ENCODE measurements around the gene DLG2. TPM values are rescaled to one million over a fixed set of nuclear protein-coding genes. Genes with fewer than 3 reads are reported as not detected.

DLG2 gene
- total and polyA plus RNA-seq, 2 of the 8 experiments (the other 6 are each of a cell fraction or from before 2014, with no cell fraction given) = 1.7 to 14.3 TPM

- H3K23me2 ChIP-seq (ENCODE audit: low read depth, low read length) = no peaks in the 10 kb centered on the region
- H3K4ac ChIP-seq (replicated peaks; ENCODE audit: insufficient read length, low read depth, low read length) = no peak overlapping the region
- H3K56ac ChIP-seq (replicated peaks; ENCODE audit: insufficient read length, low read depth, low read length) = no peak overlapping the region
- H3K18ac ChIP-seq (ENCODE audit: extremely low read depth, low read length) = no peak overlapping the region
- H4K20me1 ChIP-seq (replicated peaks in 1 of 2; ENCODE audit: control insufficient read depth in 1 of 2, insufficient read depth in 2 of 2, low read length in 2 of 2) = no peaks in the 10 kb centered on the region
- CTCF ChIA-PET (ENCODE audit: partially characterized antibody) = interaction anchor here (0.9 kb wide), 1 partner anchor 16 kb away, joined by 3 read pairs; no protein-coding TSS in a partner anchor
- H2BK5ac ChIP-seq (ENCODE audit: low read depth, low read length) = no peak overlapping the region
- POLR2A ChIA-PET (ENCODE audit: partially characterized antibody) = no interaction called here
- H3K4me3 ChIP-seq (ENCODE audit: extremely low read depth in 1 of 4, insufficient read depth in 2 of 4, low read depth in 3 of 4, low read length in 4 of 4) = no peak overlapping the region
- H2BK20ac ChIP-seq (ENCODE audit: low read length) = no peak overlapping the region
- no peaks in the 10 kb centered on the region for H3K36me3 ChIP-seq (ENCODE audit: control insufficient read depth in 2 of 4, insufficient read depth in 4 of 4, low read length in 3 of 4)
- no peak overlapping the region for H2AFZ ChIP-seq (ENCODE audit: low read length)
- H2BK15ac ChIP-seq (ENCODE audit: low read length) = no peak overlapping the region
- H3K79me2 ChIP-seq (ENCODE audit: control insufficient read depth in 1 of 2, insufficient read depth in 2 of 2, low read length in 2 of 2) = no peaks in the 10 kb centered on the region
- H3K9ac ChIP-seq (replicated peaks in 1 of 4; ENCODE audit: extremely low read depth in 1 of 4, low read depth in 3 of 4, low read length in 3 of 4) = no peak overlapping the region
- FAIRE-seq = no peak
- no peak for DNase-seq (ENCODE audit: low read depth in 1 of 2, low spot score in 2 of 2)
- H3K4me1 ChIP-seq (replicated peaks in 1 of 4; ENCODE audit: control insufficient read depth in 3 of 4, insufficient read depth in 4 of 4, low read length in 3 of 4) = no peaks in the 10 kb centered on the region
- H2AK5ac ChIP-seq (ENCODE audit: low read depth, low read length) = no peak overlapping the region
- no peak overlapping the region for H2BK12ac ChIP-seq (ENCODE audit: low read depth, low read length)
- H2BK120ac ChIP-seq (replicated peaks; ENCODE audit: low read depth, low read length) = no peak overlapping the region
- H4K5ac ChIP-seq (ENCODE audit: insufficient read length, low read depth, low read length) = no peak overlapping the region
- H3K79me1 ChIP-seq (ENCODE audit: low read depth, low read length) = no peaks in the 10 kb centered on the region
- no peak overlapping the region for H3K27ac ChIP-seq (ENCODE audit: low read depth, low read length)
- no peak overlapping the region for H4K91ac ChIP-seq (replicated peaks; ENCODE audit: insufficient read length, low read length)
- no peak overlapping the region for H3K14ac ChIP-seq (ENCODE audit: insufficient read length)
- WGBS, 2 experiments (ENCODE audit: extremely low coverage in 1 of 2, insufficient coverage in 1 of 2, insufficient read length in 1 of 2, insufficient replicate concordance in 2 of 2, low coverage in 1 of 2, low lambda C conversion rate in 2 of 2, missing lambda C conversion rate in 1 of 2) = 91% methylated on average over 5 of the region's 5 CpGs; no CpG with 5 or more reads in 1 of the 2 experiments
- no peak overlapping the region; a peak in 1 of 4 replicates for H3K4me2 ChIP-seq (ENCODE audit: insufficient read depth in 1 of 2, low read depth in 2 of 2, low read length in 2 of 2)
- no peaks in the 10 kb centered on the region for H3K27me3 ChIP-seq (replicated peaks in 1 of 4; ENCODE audit: control insufficient read depth in 3 of 4, extremely low read depth in 1 of 4, insufficient read depth in 3 of 4, low read length in 3 of 4)
- no peak overlapping the region for H4K8ac ChIP-seq (ENCODE audit: extremely low read depth, insufficient read depth, low read length)
- H3K23ac ChIP-seq (ENCODE audit: insufficient read length) = no peak overlapping the region
- no peaks in the 10 kb centered on the region for H3K9me3 ChIP-seq (ENCODE audit: insufficient read depth in 2 of 2, low read depth in 1 of 2, low read length in 1 of 2)
- TF ChIP-seq HDAC2 (IDR thresholded peaks at IDR 0.05; ENCODE audit: borderline replicate concordance in 1 of 2, low read depth in 2 of 2, low read length in 2 of 2) (no peak), SP4 (IDR thresholded peaks at IDR 0.05; ENCODE audit: low read length) (no peak), TBP (IDR thresholded peaks at IDR 0.05; ENCODE audit: low read depth, low read length) (no peak), SIN3A (conservative IDR thresholded peaks at IDR 0.05 in 1 of 2, IDR thresholded peaks at IDR 0.05 in 1 of 2; ENCODE audit: low read depth in 1 of 2, low read length in 2 of 2) (no peak), PHF8 (conservative IDR thresholded peaks at IDR 0.05; ENCODE audit: low read depth, low read length) (no peak), SAP30 (IDR thresholded peaks at IDR 0.05; ENCODE audit: insufficient read depth, insufficient replicate concordance, low read length) (no peak), JUN (IDR thresholded peaks at IDR 0.05; ENCODE audit: low read depth, low read length) (no peak), CBX8 (IDR thresholded peaks at IDR 0.05; ENCODE audit: borderline replicate concordance, low read depth, low read length) (no peak), CHD2 (IDR thresholded peaks at IDR 0.05; ENCODE audit: low read length) (no peak), BACH1 (IDR thresholded peaks at IDR 0.05; ENCODE audit: low read length) (no peak), ATF3 (IDR thresholded peaks at IDR 0.05; ENCODE audit: insufficient read depth, low read depth, low read length) (no peak)
Measured at GRCh38 chr11:84089072-84090057, 1537.8 kb downstream of the DLG2 start.
